ENCODE measurements around the gene ATXN1.

Gene ATXN1

DNA sequence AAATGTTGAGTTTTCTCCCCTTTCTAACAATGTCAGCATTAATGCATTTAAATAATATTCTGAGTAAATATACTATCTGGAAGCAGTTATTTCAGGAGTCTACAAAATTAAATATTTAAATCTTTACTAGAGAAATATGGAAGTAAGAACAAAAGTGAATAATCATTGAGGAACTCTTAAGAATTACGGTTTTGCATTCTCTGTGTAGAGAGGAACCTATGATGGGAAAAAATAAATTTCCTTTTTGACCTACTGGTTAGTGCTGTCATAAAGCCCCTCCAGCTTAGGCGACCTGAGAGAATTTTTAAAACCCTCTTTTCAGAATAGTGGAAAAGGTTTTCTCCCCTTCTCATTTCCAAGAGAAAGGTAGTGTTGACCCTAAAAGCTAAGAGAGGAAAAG is 64.8 kb downstream of the ATXN1 start:
- DNase-seq: no peak

DNA sequence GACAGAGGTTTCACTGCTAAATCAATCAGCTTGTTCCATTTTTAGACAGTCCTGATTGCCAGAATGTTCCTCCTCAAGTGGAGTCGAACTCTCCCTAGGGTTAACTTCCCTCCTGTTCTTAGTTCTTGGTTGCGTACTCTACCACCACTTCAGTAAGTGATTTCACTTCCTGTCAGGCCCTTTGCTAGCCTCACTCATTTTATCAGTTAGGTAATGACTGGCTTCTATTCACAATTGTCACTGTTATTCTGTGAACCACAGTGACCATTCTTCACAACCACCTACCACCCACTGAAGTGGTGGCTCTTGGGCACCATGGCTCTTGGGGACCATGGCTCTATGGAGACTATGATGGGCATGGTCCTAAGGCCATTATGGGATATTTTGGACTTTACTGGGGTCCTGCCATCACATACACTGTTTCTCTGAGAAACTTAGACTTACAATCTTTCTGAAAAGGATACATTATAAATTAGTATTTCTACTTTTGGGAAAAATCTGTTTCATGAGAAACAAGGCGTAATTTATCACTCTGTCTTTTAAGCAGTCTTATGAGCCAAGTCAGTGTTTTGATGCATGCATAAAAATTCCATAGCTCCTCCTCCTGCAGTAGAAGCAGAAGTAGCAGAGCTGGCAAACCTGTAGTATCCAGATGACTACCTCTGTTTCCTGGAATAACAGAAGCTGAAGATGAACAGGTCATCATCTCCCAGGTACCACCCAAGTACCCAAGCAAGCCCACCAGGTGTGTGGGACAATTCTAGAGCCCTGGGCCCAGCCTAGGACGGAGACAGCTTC is 66.3 kb downstream of the ATXN1 start:
- no peak for DNase-seq

DNA sequence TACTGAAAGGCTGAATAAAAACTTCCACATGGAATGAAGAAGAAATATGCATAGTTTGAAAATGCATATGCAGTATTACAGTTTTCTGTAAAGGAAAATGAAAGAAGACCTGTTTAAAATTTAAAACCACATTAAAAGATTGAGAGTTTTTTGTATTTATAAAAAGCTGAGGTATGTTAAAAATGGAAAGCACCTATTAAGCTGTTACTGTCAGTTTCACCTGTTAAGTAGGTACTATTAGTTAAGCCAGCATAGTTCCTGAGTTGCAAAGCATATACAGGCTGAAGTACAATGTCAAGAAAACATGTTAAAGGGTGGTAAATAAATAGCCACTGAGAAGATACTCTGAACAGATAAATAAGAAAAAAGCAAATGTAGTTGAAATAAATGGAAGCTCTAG is 69.9 kb downstream of the ATXN1 start:
- DNase-seq: no peak

DNA sequence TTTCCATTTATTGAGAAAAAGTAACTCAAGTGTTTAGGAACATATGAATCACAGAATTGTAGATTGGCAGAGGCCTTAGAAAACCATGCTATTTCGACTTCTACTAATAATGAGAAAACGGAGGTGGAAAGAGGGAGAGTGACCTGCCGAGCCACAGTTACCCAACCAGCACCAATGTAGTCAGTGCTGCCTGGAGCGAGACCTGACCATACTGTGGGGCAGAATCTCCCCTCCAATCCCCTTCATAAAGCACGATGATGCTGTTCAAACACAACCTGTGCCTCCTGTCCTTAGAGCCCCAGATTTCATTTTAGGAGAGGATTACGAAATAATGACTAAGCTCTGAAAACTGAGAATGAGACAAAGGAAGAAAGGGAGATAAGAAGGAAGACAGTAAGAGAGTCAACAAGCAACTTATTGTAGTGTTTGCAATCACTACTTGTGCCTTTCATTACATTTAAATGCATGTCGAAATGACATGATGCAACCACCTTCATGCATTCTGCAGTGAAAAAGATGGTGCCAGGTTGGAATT is 70.6 kb downstream of the ATXN1 start:
- no peak for DNase-seq

DNA sequence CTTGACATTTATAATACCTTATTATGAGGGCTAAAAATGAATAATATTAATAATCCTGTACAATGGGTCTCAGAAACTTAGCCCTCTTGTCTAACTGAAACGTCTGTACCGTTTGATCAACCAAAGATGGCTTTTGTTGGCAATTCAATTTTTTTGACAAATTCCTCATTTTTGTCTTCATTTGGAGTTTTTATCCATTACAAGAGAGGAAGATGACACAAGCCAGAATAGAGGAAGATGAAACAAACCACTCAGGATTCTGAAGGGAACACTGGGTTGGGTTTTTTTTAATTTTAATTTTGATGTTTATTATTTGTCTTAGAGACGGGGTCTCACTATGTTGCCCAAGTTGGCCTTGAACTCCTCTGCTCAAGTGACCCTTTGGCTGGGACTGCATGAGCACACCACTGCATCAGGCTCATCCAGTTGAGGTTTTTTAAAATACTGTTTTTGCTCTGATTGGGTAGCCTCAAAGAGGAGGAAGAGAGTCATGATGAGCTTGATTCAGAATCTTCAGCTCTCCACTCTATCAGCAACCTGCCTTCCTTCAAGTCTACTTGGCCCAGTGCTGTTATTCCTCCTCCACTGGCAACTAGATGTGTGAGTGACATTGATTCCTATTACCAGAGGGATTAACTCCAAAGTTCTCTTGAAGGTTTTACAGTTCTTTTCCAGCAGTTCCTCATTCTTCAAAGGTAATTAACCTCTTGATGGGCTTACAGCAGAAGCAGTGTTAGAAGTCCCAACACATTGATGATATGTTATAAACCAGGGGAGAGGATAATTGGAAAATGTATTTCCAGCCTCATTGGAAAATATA is 71.3 kb downstream of the ATXN1 start:
- no peak for DNase-seq

DNA sequence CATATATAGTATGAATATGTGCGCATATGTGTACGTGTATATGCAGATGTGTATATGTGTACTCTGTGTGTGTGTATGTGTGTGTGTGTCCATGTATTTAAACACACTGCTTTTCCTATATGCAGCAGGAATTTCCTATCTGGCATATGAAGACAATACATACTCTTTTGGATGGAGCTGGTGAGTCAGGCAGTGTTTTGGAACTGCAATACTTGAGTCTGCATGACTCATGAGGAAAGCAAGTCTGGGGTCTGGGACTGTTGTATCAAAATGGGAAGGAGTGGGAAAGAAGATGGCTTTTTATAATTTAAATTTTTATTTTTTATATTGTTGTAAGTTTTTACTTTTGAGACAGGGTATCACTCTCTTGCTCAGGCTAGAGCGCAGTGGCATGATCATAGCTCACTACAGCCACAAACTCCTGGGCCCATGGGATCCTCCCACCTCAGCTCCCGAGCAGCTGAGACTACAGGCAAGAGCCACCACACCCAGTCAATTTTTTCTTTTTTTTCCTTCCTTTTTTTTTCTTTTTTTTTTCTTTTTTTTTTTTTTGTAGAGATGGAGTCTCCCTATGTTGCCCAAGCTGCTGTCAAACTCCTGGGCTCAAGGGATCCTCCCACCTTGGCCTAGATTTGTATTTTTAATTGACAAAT is 72.2 kb downstream of the ATXN1 start:
- DNase-seq: peak; percentile 28 to 49

DNA sequence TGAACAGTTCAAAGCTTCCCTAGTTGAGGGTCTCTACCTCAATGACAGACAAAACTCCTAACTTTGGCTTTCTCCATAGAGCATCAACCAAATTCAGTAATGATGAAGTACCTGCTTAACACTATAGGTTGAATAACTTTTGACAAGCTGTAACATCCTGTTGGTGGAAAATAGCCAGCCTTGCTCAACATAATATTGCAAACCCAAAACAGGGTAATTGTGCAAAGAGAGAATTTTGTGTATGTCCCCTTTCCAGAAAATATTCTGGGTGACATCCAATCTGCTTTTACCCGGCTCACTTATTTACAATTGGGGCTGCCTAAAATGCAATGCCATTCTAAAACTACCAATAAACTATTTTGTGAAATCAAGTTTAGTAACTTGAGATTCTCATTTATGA is 72.8 kb downstream of the ATXN1 start:
- no peak for DNase-seq

DNA sequence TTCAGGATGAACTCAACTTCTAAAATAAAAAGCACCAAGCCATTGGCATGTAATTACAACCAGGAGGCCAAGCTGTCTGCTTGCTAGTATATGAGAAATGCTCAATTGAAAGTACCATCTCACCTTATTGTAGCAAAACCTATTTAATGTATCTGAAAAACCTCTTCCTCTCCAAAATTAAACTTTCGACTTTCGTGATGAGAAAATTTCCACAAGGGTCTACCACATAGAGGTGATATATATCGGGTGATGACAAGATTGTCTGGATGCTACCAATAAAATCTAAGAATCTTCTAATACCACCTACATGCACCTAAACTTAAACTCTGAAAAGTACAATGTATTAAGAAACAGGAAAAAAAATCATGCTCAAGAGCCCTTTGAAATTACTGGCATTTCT is 74.2 kb downstream of the ATXN1 start:
- no peak for DNase-seq

DNA sequence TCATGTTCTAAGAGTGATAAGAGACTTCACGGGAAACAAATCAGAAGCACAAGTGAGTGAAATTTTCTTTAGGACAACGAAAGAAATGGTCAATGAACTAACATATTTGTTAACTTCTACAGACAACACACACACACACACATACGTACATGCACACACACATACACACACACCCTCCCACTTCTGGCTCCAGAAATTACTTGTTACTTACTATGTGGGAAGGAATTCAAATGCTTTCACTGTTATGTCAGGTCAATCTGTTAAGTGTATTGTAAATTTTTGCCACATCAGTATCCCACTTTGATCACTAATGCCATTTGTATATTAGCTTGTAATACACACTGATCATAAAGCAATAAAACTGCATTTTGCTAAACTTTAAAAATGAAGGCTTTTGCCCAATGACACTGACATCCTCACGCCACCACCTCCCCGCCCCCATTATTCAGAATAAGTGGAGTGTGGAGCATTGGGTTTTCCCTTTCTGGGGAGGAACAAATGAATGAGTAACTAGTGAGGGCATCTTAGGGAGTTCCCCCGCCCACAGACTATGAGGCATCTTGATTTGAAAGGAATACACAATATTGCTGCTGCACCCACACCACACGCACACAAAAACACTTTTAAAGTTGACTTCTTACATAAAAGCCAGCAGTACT is 76.2 kb downstream of the ATXN1 start:
- peak in 1 of 2 experiments; percentile 27 for DNase-seq

DNA sequence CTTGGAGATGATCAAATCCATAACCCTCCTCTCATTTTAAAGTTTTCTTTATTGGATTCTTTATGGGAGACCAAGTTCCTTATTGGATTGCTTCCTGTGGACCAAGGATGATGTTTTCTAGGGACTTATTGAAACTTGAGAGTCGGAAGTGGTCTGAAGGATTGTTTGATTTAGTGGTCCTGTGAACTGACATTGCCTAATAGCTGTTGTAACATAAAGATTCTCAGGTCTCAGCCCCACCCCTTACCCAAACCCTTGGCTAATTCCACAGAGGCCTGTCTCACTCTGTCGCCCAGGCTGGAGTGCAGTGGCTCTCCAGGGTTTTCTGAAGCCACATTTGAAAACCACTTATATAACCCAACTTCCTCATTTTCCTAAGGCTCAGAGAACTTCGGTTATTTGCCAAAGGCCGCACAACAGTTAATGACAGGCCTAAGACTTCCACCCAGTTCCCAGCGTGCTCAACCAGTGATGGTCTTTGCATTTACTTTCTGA is 77.0 kb downstream of the ATXN1 start:
- DNase-seq: no peak

DNA sequence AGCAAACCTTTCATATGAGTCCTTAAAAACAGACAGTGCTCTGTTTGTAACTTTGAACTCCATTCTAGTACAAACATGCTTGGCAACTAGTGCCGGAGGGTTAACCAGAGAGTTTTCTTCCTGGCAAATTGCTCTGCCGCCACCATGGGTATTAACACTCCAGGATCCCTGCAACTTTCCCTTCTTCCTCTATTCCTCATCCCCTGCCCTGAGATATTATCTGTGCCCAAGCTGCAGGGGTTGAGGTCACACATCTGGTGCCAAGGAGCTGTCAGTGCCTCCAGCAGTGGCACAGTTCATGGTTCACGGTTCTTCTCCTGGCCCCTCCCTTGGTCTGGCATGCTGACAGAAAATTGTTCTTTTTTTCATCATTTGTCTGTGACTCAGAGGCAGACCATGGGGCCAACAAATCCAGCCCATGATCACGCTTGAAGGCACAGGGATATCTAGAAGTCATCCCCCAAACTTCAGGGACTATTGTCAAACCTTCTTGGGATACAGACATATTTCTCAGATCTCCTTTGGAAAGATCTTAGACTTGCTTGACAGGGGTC is 77.5 kb downstream of the ATXN1 start:
- no peak for DNase-seq

DNA sequence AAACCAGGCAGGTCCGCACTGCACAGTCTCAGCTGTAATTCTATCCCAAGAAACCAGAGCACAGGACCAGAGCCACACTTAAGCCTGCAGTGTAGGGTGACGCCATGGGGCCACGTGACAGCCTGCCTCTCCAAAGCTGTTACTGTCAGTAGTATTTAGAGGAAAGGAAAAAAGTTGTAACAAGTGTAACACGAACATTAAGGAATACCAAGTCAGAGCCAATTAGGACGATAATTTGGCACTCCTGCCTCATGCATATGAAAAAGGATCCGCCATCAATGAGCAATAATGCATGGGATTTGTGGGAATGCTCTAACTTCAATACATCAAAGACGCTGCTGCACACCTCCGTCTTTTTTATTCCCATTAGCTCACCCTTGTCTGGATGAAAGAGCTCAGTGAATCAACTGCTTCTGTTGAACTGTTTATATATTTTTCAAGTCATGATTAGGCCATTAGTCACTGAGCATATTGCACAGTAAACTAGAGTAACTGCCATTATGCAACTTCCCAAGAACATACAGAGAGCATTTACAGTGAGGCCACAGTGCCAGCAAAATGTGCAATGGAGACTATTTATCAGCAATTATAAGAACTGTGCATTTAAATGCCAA is 79.9 kb downstream of the ATXN1 start:
- DNase-seq: peak; percentile 62 to 72

DNA sequence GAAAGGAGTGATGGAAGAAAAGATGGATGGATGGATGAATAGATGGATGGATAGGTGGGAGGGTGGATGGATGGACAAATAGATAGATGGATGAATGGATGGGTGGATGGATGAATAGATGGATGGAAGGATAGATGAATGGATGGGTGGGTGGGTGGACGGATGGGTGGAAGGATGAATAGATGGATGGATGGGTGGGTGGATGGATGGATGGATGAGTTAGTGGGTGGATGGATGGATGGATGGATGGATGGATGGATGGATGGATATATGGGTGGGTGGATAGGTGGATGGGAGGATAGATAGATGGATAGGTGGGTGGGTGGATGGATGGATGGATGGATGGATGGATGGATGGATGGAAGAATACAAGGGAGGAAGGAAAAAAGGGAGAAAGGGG is 82.2 kb downstream of the ATXN1 start:
- no peak for DNase-seq

DNA sequence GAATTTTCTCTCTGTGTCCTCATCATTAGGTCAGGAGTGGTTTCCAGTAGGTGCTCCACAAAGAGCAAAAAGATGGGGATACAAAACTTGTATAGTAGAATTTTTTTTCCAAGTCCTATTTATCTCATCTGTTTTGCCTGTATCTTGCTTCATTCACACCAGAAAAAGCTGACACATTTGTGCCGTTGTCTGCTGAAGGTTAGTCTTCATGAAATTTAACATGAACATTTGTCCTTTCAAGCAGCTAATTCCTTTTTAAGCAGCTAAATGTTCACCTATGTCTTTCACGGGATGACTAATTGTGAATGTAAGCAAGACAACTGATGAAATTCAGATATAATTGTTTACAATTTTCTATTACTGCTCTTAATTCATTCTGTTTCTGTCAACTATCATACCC is 83.8 kb downstream of the ATXN1 start:
- no peak for DNase-seq

DNA sequence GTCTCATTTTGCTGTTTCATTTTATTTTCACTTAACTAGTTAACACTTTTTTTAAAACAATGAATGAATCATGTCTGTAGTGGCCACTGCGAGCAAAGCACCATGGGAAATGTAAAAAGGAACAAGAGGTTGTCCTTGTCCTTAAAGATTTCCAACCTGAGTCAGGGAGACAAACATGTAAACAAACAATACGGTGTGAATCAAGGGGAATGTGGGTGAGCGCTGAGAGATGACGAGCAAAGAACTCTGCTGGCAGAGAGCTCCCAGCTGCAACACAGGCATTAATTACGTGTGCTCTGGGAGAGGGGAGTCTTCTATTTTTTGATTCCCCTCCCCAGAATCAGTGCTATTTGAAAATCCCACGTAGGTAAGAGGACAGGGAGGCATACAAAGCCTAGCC is 84.3 kb downstream of the ATXN1 start:
- DNase-seq: peak; percentile 14 to 66

DNA sequence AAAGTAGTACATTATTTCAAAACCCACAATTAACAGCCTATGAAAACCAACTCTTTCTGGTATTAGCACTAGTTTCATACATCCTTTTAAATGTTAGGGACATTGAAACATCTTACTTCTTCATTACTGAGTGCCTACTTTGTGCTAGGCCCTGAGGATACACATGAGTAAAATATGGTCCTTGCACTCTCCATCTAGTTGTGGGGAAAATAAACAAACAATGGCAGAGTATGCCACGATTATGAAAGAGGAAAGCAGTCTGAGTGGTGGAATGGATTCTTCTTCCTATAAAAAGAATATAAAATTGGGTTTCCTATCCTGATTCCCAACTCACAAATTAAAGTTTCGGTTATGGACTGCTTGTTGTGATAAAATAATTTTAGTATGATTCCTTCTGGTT is 84.9 kb downstream of the ATXN1 start:
- no peak for DNase-seq

DNA sequence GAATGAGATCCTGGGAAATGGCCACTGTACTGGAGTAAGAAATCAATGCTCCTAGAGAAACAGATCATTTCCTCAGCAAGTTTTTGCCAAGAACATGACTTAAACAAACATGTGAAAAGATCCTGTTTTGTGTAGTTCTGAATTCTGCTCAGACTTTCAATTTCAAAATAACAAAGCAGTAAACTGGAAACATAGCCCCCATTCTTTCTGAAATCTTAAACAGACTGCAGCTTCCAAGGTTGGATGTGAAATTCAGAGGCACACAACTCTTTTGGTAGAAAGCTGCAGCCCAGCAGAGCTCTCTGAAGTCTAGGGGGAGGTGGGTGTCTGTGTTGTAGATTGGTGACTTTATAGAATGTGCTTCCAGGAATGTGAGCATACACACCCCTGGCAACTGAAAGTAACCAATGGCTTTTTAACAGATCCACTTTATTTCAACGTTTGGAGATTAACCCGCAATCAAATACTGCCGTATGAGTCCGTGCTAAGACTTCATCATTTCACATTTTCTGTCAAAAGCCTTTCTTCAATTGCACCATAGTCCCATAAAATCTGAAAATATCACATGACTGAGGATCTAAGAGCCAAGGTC is 86.4 kb downstream of the ATXN1 start:
- no peak for DNase-seq

DNA sequence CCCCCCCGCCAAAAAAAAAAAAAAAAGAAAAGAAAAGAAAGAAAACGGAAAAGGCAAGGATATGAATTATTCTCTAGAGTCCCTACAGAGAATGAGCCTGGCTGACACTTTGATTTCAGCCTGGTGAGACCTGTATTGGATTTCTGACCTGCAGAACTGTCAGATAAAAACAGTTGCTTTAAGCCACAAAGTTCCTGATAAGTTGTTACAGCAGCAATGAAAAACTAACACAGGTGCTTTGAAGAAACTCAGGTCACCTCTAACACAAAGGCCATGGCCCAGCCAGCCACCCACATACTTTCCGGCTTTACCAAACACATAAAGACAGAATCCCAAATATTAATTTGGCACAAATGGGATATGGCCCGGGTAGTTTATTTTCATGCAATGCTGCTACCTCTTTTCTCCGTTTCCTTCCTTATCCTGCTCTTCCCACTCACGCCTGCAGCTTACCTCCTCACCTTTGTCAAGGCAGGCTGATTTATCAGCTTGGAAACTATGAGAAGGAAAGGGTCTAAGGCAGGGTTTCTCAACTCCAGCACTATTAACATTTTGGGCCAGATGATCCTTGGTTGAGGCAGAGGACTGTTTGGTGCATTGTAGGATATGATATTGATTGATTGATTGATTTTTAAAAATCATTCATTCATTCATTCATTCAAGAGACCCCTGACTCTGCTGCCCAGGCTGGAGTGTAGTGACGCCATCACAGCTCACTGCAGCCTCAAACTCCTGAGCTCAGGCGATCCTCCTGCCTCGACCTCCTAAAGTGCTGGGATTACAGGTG is 88.1 kb downstream of the ATXN1 start:
- no peak for DNase-seq

DNA sequence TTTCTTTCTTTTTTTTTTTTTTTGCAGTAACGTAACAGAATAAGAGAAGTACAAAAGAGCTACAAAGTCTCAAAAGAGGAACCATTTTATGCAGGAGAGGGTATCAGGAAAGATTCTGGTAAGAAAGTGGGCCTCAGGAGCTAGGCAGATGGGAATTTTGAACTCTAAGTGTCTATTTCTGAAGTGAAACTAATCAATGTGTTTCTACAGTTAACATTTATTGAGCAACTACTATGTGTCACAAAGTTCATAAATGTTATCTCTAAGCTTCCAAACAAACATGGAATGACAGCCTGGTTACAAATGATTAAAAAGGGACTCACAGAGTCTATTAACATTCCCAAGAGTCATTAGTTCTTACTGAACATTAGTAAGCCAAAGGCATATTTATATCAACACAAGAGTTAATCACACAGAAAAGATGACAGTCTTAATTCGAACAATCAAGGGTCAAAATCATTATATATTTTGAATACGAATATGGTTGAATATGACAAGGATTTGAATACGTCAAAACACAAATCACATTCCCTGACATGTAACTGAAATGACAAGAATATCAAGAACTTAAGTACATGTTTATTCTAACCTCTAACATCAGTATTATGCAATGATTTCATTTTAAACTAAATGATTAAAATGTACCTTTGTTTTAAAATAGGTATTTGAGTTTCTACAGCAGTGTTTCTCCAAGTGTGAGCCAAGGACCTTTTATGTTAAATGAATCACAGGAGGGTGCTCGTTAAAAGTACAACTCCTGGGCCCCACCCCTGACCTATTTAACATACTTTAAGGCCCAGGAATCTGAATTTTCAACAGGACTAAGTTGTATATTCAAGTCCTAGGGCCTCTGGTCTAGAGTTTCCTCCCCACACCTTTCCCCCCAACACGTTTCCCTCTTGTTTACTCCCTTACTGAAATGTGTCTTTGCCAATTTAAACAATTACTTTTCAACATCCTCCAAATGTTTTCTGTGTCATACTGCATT is 89.7 kb downstream of the ATXN1 start:
- DNase-seq: no peak

All from SW 1271 (cell line).